H1 (cell line): ENCODE measurements around the gene NANOS3. TPM values are rescaled to one million over a fixed set of nuclear protein-coding genes. Genes with fewer than 3 reads are reported as not detected.

ENCODE experiments used
- CTCF ChIA-PET: fragments of 300-600 bp; sonication (Branson Sonifier 250); formaldehyde crosslinking; loops from one replicate; lab custom pipeline; 2021; ENCODE audit not compliant: partially characterized antibody; lab: Charles Lee
- POLR2A ChIA-PET: fragments of 300-600 bp; sonication (Branson Sonifier 250); formaldehyde crosslinking; loops from one replicate; lab custom pipeline; 2021; ENCODE audit warnings: inconsistent platforms; ENCODE audit not compliant: partially characterized antibody; lab: Charles Lee
- DNase-seq, 2 experiments: peaks; one replicate each; pipeline versions ENCODE4 v3.0.0 to v3.0.0-alpha.2; 2010 to 2022; ENCODE audit warnings: low spot score in 2 of 2, low read depth in 1 of 2, mixed read lengths in 1 of 2
- FAIRE-seq: peaks from 2 replicates; lab custom pipeline; 2011; peaks lifted over from hg19 to GRCh38; lab: Jason Lieb, UNC
- H2AFZ ChIP-seq: 2 replicates; pipeline ENCODE4 v1.8.1; 2012; ENCODE audit warnings: low read length, inconsistent platforms
- H2AK5ac ChIP-seq: 2 replicates; pipeline ENCODE4 v1.6.1; 2013; ENCODE audit warnings: low read depth, low read length
- H2BK120ac ChIP-seq: replicated peaks from 2 replicates; pipeline ENCODE3; 2013; ENCODE audit warnings: low read depth, low read length, inconsistent platforms
- H2BK12ac ChIP-seq: 2 replicates; pipeline ENCODE4 v1.6.1; 2013; ENCODE audit warnings: low read depth, low read length
- H2BK15ac ChIP-seq: 2 replicates; pipeline ENCODE4 v1.6.1; 2013; ENCODE audit warnings: low read length
- H2BK20ac ChIP-seq: 2 replicates; pipeline ENCODE4 v1.6.1; 2013; ENCODE audit warnings: low read length
- H2BK5ac ChIP-seq: 2 replicates; pipeline ENCODE4 v1.6.1; 2013; ENCODE audit warnings: low read depth, low read length
- H3K14ac ChIP-seq: 2 replicates; pipeline ENCODE4 v1.6.1; 2013; ENCODE audit warnings: inconsistent platforms; ENCODE audit not compliant: insufficient read length
- H3K18ac ChIP-seq: 2 replicates; pipeline ENCODE4 v1.6.1; 2013; ENCODE audit warnings: low read length; ENCODE audit errors: extremely low read depth
- H3K23ac ChIP-seq: 2 replicates; pipeline ENCODE4 v1.6.1; 2013; ENCODE audit warnings: inconsistent platforms; ENCODE audit not compliant: insufficient read length
- H3K23me2 ChIP-seq: 2 replicates; pipeline ENCODE4 v1.6.1; 2013; ENCODE audit warnings: low read depth, low read length
- H3K27ac ChIP-seq: 2 replicates; pipeline ENCODE4 v1.6.1; 2011; ENCODE audit warnings: low read depth, low read length, inconsistent platforms
- H3K27me3 ChIP-seq, 4 experiments: replicated peaks in 1 of 4; 1 replicate in 1 of 4; 2 replicates in 3 of 4; pipeline versions ENCODE4 v1.6.1 to v1.8.1; 2011 to 2013; ENCODE audit warnings: low read length in 3 of 4, mild to moderate bottlenecking in 3 of 4, inconsistent platforms in 2 of 4, mixed read lengths in 2 of 4, moderate library complexity in 1 of 4; ENCODE audit not compliant: control insufficient read depth in 3 of 4, insufficient read depth in 3 of 4; ENCODE audit errors: extremely low read depth in 1 of 4
- H3K36me3 ChIP-seq, 4 experiments: 2 replicates each; pipeline versions ENCODE4 v1.6.1 to v1.8.1; 2011 to 2013; ENCODE audit warnings: mild to moderate bottlenecking in 4 of 4, low read length in 3 of 4, moderate library complexity in 2 of 4, control low read depth in 1 of 4, inconsistent platforms in 1 of 4; ENCODE audit not compliant: insufficient read depth in 4 of 4, control insufficient read depth in 2 of 4
- H3K4ac ChIP-seq: replicated peaks from 2 replicates; pipeline ENCODE3; 2013; ENCODE audit warnings: low read length, low read depth, mixed read lengths, inconsistent platforms; ENCODE audit not compliant: insufficient read length
- H3K4me1 ChIP-seq, 4 experiments: replicated peaks in 1 of 4; 1 replicate in 1 of 4; 2 replicates in 3 of 4; pipeline versions ENCODE4 v1.6.1 to v1.8.1; 2011 to 2013; ENCODE audit warnings: low read length in 3 of 4, inconsistent platforms in 2 of 4, mixed read lengths in 1 of 4; ENCODE audit not compliant: insufficient read depth in 4 of 4, control insufficient read depth in 3 of 4
- H3K4me2 ChIP-seq, 2 experiments: 2 replicates each; pipeline versions ENCODE4 v1.6.1 to v1.8.1; 2011 to 2013; ENCODE audit warnings: low read depth in 2 of 2, low read length in 2 of 2, control low read depth in 1 of 2, inconsistent platforms in 1 of 2, mild to moderate bottlenecking in 1 of 2; ENCODE audit not compliant: insufficient read depth in 1 of 2
- H3K4me3 ChIP-seq, 4 experiments: fragments of 200-600, 300-600 bp in 1 of 4; sonication (generic), shearing (Covaris generic), sonication (Bioruptor Twin) in 1 of 4; 2 replicates each; pipeline versions ENCODE4 v1.5.1 to v1.8.1; 2011 to 2016; ENCODE audit warnings: low read length in 4 of 4, low read depth in 3 of 4, control low read depth in 2 of 4, inconsistent platforms in 2 of 4, mild to moderate bottlenecking in 2 of 4, mixed read lengths in 1 of 4, moderate library complexity in 1 of 4; ENCODE audit not compliant: insufficient read depth in 2 of 4; ENCODE audit errors: extremely low read depth in 1 of 4
- H3K56ac ChIP-seq: replicated peaks from 2 replicates; pipeline ENCODE3; 2013; ENCODE audit warnings: low read depth, mild to moderate bottlenecking, mixed read lengths, low read length, inconsistent platforms; ENCODE audit not compliant: insufficient read length
- H3K79me1 ChIP-seq: 2 replicates; pipeline ENCODE4 v1.6.1; 2013; ENCODE audit warnings: low read depth, low read length, control low read depth
- H3K79me2 ChIP-seq, 2 experiments: 2 replicates each; pipeline versions ENCODE4 v1.6.1 to v1.8.1; 2012 to 2013; ENCODE audit warnings: low read length in 2 of 2, mild to moderate bottlenecking in 2 of 2, inconsistent platforms in 1 of 2; ENCODE audit not compliant: insufficient read depth in 2 of 2, control insufficient read depth in 1 of 2
- H3K9ac ChIP-seq, 4 experiments: replicated peaks in 1 of 4; 1 replicate in 1 of 4; 2 replicates in 3 of 4; pipeline versions ENCODE4 v1.6.1 to v1.8.1; 2011 to 2013; ENCODE audit warnings: low read depth in 3 of 4, low read length in 3 of 4, control low read depth in 2 of 4, mild to moderate bottlenecking in 2 of 4, moderate library complexity in 2 of 4, inconsistent platforms in 1 of 4; ENCODE audit errors: extremely low read depth in 1 of 4
- H3K9me3 ChIP-seq, 2 experiments: 2 replicates each; pipeline versions ENCODE4 v1.6.1 to v1.8.1; 2012 to 2013; ENCODE audit warnings: mild to moderate bottlenecking in 2 of 2, moderate library complexity in 2 of 2, control low read depth in 1 of 2, inconsistent platforms in 1 of 2, low read depth in 1 of 2, low read length in 1 of 2, mixed read lengths in 1 of 2; ENCODE audit not compliant: insufficient read depth in 2 of 2
- H4K20me1 ChIP-seq, 2 experiments: replicated peaks in 1 of 2; 2 replicates each; pipeline versions ENCODE3 to v1.8.1; 2011 to 2013; ENCODE audit warnings: inconsistent platforms in 2 of 2, low read length in 2 of 2, mild to moderate bottlenecking in 1 of 2; ENCODE audit not compliant: insufficient read depth in 2 of 2, control insufficient read depth in 1 of 2
- H4K5ac ChIP-seq: 2 replicates; pipeline ENCODE4 v1.6.1; 2013; ENCODE audit warnings: low read length, low read depth, mixed read lengths, inconsistent platforms; ENCODE audit not compliant: insufficient read length
- H4K8ac ChIP-seq: 2 replicates; pipeline ENCODE4 v1.8.0; 2013; ENCODE audit warnings: mild to moderate bottlenecking, moderate library complexity, low read length, inconsistent platforms; ENCODE audit not compliant: insufficient read depth; ENCODE audit errors: extremely low read depth
- H4K91ac ChIP-seq: replicated peaks from 2 replicates; pipeline ENCODE3; 2013; ENCODE audit warnings: low read length, mixed read lengths, inconsistent platforms; ENCODE audit not compliant: insufficient read length
- POLR2A ChIP-seq, 2 experiments: IDR thresholded peaks; 1 replicate in 1 of 2; 2 replicates in 1 of 2; pipeline ENCODE4 v1.6.1; 2011; ENCODE audit warnings: low read depth in 2 of 2, low read length in 2 of 2, mild to moderate bottlenecking in 2 of 2; ENCODE audit errors: control extremely low read depth in 1 of 2
- SIX5 ChIP-seq: IDR thresholded peaks from 2 replicates; pipeline ENCODE4 v1.6.1; 2011; ENCODE audit warnings: mild to moderate bottlenecking, low read depth, low read length
- WGBS, 2 experiments: shearing (Covaris generic) in 1 of 2; methylation state at CpG; one replicate each; pipeline versions ENCODE4 v1.1.6 to v1.1.7; 2013 to 2015; ENCODE audit warnings: low lambda C conversion rate in 2 of 2, mixed read lengths in 2 of 2, inconsistent platforms in 1 of 2, low coverage in 1 of 2, missing lambda C conversion rate in 1 of 2; ENCODE audit not compliant: insufficient replicate concordance in 2 of 2, insufficient coverage in 1 of 2, insufficient read length in 1 of 2; ENCODE audit errors: extremely low coverage in 1 of 2, missing lambda C conversion rate in 1 of 2; 5-methylcytosine and 5-hydroxymethylcytosine counted together
- polyA plus RNA-seq, 7 experiments: library from polyadenylated mRNA; depleted of rRNA in 3 of 7; stranded (reverse) in 5 of 7; unstranded in 2 of 7; fragments of >200 nt in 5 of 7; fragments of 200-250 nt in 2 of 7; gene quantifications; 1 replicate in 5 of 7; 2 replicates in 1 of 7; 4 replicates in 1 of 7; pipeline versions ENCODE4 v1.2.1 to v1.2.3, GENCODE V29; 2011 to 2013; ENCODE audit warnings: missing spikeins in 2 of 7, mixed read lengths in 2 of 7
- total RNA-seq: library from RNA; stranded (reverse); fragmentation: NEBNext Ultra II Directional; extraction: Animal tissue kit (Norgen Biotek cat#: 25700); gene quantifications from 2 replicates; pipeline ENCODE4 v1.2.1, GENCODE V29; 2021

Gene NANOS3
- total and polyA plus RNA-seq, 2 of the 8 experiments (the other 6 are each of a cell fraction or from before 2014, with no cell fraction given) = 0.62 TPM; not detected in 1

DNA sequence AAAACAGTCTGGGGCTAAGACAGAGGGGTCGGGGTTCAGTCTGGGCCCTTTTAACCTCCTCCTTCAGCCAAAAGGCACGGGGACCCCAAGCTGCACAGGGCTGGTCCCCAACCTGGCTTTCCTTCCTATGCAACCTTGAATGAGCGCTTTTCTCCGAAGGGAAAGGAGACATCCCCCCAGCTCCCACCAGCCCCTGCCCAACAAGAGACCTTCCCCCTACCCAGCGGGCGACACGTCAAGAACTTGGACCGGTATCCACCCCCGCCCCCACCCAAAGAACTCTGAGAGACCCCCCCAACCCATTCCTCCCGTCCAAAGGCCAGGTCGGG lies 35.0 kb upstream of the NANOS3 start:
- Histone ChIP-seq H2BK120ac (no peak overlapping the region), H2BK5ac (0 out of 2 replicates have a peak overlapping the region, but pooled peaks have one; percentile 83), H2BK15ac (no peak overlapping the region), H3K36me3 (no peaks in the 10 kb centered on the region), H4K20me1 (peaks cover 1 to 5% of the 10 kb centered on the region in 2 experiments), H3K27ac (no peak overlapping the region), H3K9ac (peak overlapping the region in 1 of 4 experiments; percentile 82; a peak in 4 of 7 replicates), H3K18ac (peak overlapping the region; percentile 6; the same call in 1 of the 2 replicates), H2BK12ac (no peak overlapping the region), H3K56ac (no peak overlapping the region), H3K23ac (no peak overlapping the region), H2AFZ (no peak overlapping the region), H3K4me2 (peak overlapping the region; percentile 67 to 79), H2AK5ac (no peak overlapping the region), H3K79me2 (peaks cover 0 to 3% of the 10 kb centered on the region in 2 experiments; a peak in 2 of 4 replicates), H4K5ac (no peak overlapping the region), H3K14ac (no peak overlapping the region), H3K79me1 (no peaks in the 10 kb centered on the region), H2BK20ac (no peak overlapping the region), H3K9me3 (no peaks in the 10 kb centered on the region), H3K4ac (no peak overlapping the region), H3K23me2 (peaks cover 10% of the 10 kb centered on the region; the same call in 1 of the 2 replicates), H4K8ac (peak overlapping the region; percentile 80; the same call in 1 of the 2 replicates), H3K4me1 (peaks cover 0 to 42% (median 35%) of the 10 kb centered on the region in 4 experiments; a peak in 6 of 7 replicates), H4K91ac (no peak overlapping the region), H3K4me3 (peak overlapping the region; percentile 48 to 74 (median 60)), H3K27me3 (no peaks in the 10 kb centered on the region)
- FAIRE-seq = no peak
- TF ChIP-seq POLR2A (IDR thresholded peaks at IDR 0.05; ENCODE audit: control extremely low read depth in 1 of 2, low read depth in 2 of 2, low read length in 2 of 2) (peak in 1 of 2 experiments; percentile 37; a peak in 1 of 3 replicates), SIX5 (no peak)
- ChIA-PET CTCF (interaction anchor here (1.0 to 1.7 kb wide), 7 partner anchors 10 to 53 kb away, joined by 3 to 7 read pairs (median 6); no protein-coding TSS in a partner anchor), POLR2A (interaction anchor here (0.7 to 1.7 kb wide), 9 partner anchors 9 to 67 kb away, joined by 3 to 5 read pairs (median 4); no protein-coding TSS in a partner anchor)
- DNase-seq = no peak
- WGBS, 2 experiments = 31% methylated on average over 4 of the region's 11 CpGs; no CpG with 5 or more reads in 1 of the 2 experiments
